ENCODE results near the gene RXRA. TPM values are rescaled to one million over a fixed set of nuclear protein-coding genes. Genes with fewer than 3 reads are reported as not detected.
A peak's percentile ranks its signal among the peaks of the same experiment; 100 is the strongest.

RXRA gene
- total and polyA plus RNA-seq, 4 donors = 41.5 to 116 (median 74.1) TPM

GRCh38 chr9:134367791-134368490 is 41.7 kb downstream of the RXRA start:
- DNase-seq (ENCODE audit: low spot score) = no peak
- peak overlapping the region; percentile 79 to 92 for H3K27ac ChIP-seq (ENCODE audit: low read depth in 1 of 2, low read length in 2 of 2)

GRCh38 chr9:134368571-134368970 is 42.3 kb downstream of the RXRA start:
- Histone ChIP-seq H3K27ac (ENCODE audit: low read depth in 1 of 2, low read length in 2 of 2) (peak overlapping the region; percentile 79 to 92), H3K9ac (ENCODE audit: low read depth in 1 of 2, low read length in 2 of 2) (no peak overlapping the region), H3K36me3 (ENCODE audit: control insufficient read depth in 4 of 4, insufficient read depth in 3 of 4, low read depth in 1 of 4, low read length in 3 of 4) (no peaks in the 10 kb centered on the region), H3K4me1 (ENCODE audit: control insufficient read depth in 4 of 4, insufficient read depth in 4 of 4, low read length in 3 of 4) (peaks cover 66 to 99% (median 87%) of the 10 kb centered on the region in 4 donors), H3K27me3 (ENCODE audit: control insufficient read depth in 4 of 4, insufficient read depth in 4 of 4, low read length in 3 of 4) (no peaks in the 10 kb centered on the region), H3K9me3 (ENCODE audit: control insufficient read depth in 4 of 4, low read length in 3 of 4) (no peaks in the 10 kb centered on the region), H3K4me3 (ENCODE audit: low read depth in 1 of 3, low read length in 3 of 3) (no peak overlapping the region)
- WGBS = 70% methylated on average over 3 of the region's 3 CpGs
- no peak for DNase-seq (ENCODE audit: low spot score)
- no peak for TF ChIP-seq REST (IDR thresholded peaks at IDR 0.05)
- TF ChIP-seq YY1 (IDR thresholded peaks at IDR 0.05) = no peak
- no peak for TF ChIP-seq MAX (IDR thresholded peaks at IDR 0.05)
- TF ChIP-seq ZBTB33 (IDR thresholded peaks at IDR 0.05) = no peak
- no peak for TF ChIP-seq HNF4A (conservative IDR thresholded peaks at IDR 0.05)
- TF ChIP-seq ATF3 (IDR thresholded peaks at IDR 0.05) = no peak
- TF ChIP-seq JUND (IDR thresholded peaks at IDR 0.05) = no peak
- TF ChIP-seq CTCF (IDR thresholded peaks at IDR 0.05; ENCODE audit: low read depth, low read length, missing input control) = no peak
- TF ChIP-seq TAF1 (conservative IDR thresholded peaks at IDR 0.05) = no peak

More at GRCh38 chr9:134367791-134368490, 41.7 kb downstream of the RXRA start:
- no peak overlapping the region for H3K4me3 ChIP-seq (ENCODE audit: low read depth in 1 of 3, low read length in 3 of 3)
- no peaks in the 10 kb centered on the region for H3K36me3 ChIP-seq (ENCODE audit: control insufficient read depth in 4 of 4, insufficient read depth in 3 of 4, low read depth in 1 of 4, low read length in 3 of 4)
- TF ChIP-seq SP1 (IDR thresholded peaks at IDR 0.05) = no peak
- H3K9ac ChIP-seq (ENCODE audit: low read depth in 1 of 2, low read length in 2 of 2) = no peak overlapping the region
- H3K4me1 ChIP-seq (ENCODE audit: control insufficient read depth in 4 of 4, insufficient read depth in 4 of 4, low read length in 3 of 4) = peaks cover 71 to 99% (median 88%) of the 10 kb centered on the region in 4 donors
- H3K9me3 ChIP-seq (ENCODE audit: control insufficient read depth in 4 of 4, low read length in 3 of 4) = no peaks in the 10 kb centered on the region
- WGBS = 62% methylated on average over 19 of the region's 19 CpGs
- H3K27me3 ChIP-seq (ENCODE audit: control insufficient read depth in 4 of 4, insufficient read depth in 4 of 4, low read length in 3 of 4) = no peaks in the 10 kb centered on the region
